Activated T-cell treated with anti-CD3 and anti-CD28 coated beads, Interleukin-2, amount 50 U/mL, for 72 hours (primary cell): ENCODE measurements around the gene THRB. TPM values are rescaled to one million over a fixed set of nuclear protein-coding genes. Genes with fewer than 3 reads are reported as not detected.
A peak's percentile ranks its signal among the peaks of the same experiment; 100 is the strongest.

Experiments used
- ATAC-seq, 2 donors: fragments of 150-1000 bp; cut with Tn5 transposase; replicated peaks in 1 of 2; 2 replicates each; pipeline ENCODE4 v1.10.0; 2021; ENCODE audit warnings: moderate library complexity in 2 of 2, mild to moderate bottlenecking in 1 of 2
- DNase-seq, 2 donors: peaks; one replicate each; pipeline ENCODE4 v3.0.0; 2021 to 2022; ENCODE audit warnings: mixed read lengths in 1 of 2
- H3K27ac Mint-ChIP-seq: one replicate; pipeline ENCODE4 v1.8.0; 2022; ENCODE audit warnings: mild to moderate bottlenecking, moderate library complexity, mixed read lengths
- H3K27me3 Mint-ChIP-seq: one replicate; pipeline ENCODE4 v1.8.0; 2022; ENCODE audit warnings: low read depth, mixed read lengths
- H3K36me3 Mint-ChIP-seq, 2 donors: one replicate each; pipeline ENCODE4 v1.8.0; 2022; ENCODE audit warnings: mixed read lengths in 2 of 2, mild to moderate bottlenecking in 1 of 2; ENCODE audit not compliant: insufficient read depth in 2 of 2
- H3K4me1 Mint-ChIP-seq: one replicate; pipeline ENCODE4 v1.8.0; 2022; ENCODE audit warnings: low read depth, mixed read lengths
- H3K4me3 Mint-ChIP-seq, 2 donors: one replicate each; pipeline ENCODE4 v1.8.0; 2022; ENCODE audit warnings: mild to moderate bottlenecking in 2 of 2, mixed read lengths in 2 of 2, moderate library complexity in 2 of 2
- H3K9me3 Mint-ChIP-seq, 2 donors: one replicate each; pipeline ENCODE4 v1.8.0; 2022; ENCODE audit warnings: mixed read lengths in 2 of 2
- total RNA-seq, 2 donors: library from RNA; stranded (reverse); gene quantifications; one replicate each; pipeline ENCODE4 v1.2.3, GENCODE V29; 2022

The THRB gene
- total RNA-seq, 2 donors from 2014 or later = not detected

GRCh38 chr3:24190256-24190655, 304.4 kb downstream of the THRB start:
- no peak overlapping the region for H3K27ac Mint-ChIP-seq
- no peaks in the 10 kb centered on the region for H3K36me3 Mint-ChIP-seq
- DNase-seq (no peak), ATAC-seq (no peak)
- no peaks in the 10 kb centered on the region for H3K27me3 Mint-ChIP-seq
- no peak overlapping the region for H3K4me3 Mint-ChIP-seq
- no peaks in the 10 kb centered on the region for H3K4me1 Mint-ChIP-seq
- no peaks in the 10 kb centered on the region for H3K9me3 Mint-ChIP-seq

- H3K4me1 Mint-ChIP-seq = no peaks in the 10 kb centered on the region
- H3K27ac Mint-ChIP-seq = no peak overlapping the region
- H3K4me3 Mint-ChIP-seq = no peak overlapping the region
- H3K9me3 Mint-ChIP-seq = no peaks in the 10 kb centered on the region
- no peaks in the 10 kb centered on the region for H3K27me3 Mint-ChIP-seq
- H3K36me3 Mint-ChIP-seq = no peaks in the 10 kb centered on the region
- peak; percentile 50 to 51 for ATAC-seq
- peak; percentile 25 for DNase-seq
Observed at GRCh38 chr3:24185738-24186384, 308.8 kb downstream of the THRB start.

- no peak overlapping the region for H3K27ac Mint-ChIP-seq
- no peaks in the 10 kb centered on the region for H3K27me3 Mint-ChIP-seq
- ATAC-seq (no peak), DNase-seq (no peak)
- H3K4me1 Mint-ChIP-seq = no peaks in the 10 kb centered on the region
- H3K4me3 Mint-ChIP-seq = no peak overlapping the region
- H3K36me3 Mint-ChIP-seq = no peaks in the 10 kb centered on the region
- H3K9me3 Mint-ChIP-seq = no peaks in the 10 kb centered on the region
Observed at GRCh38 chr3:24184528-24185176, 310.0 kb downstream of the THRB start.

- Mint-ChIP-seq H3K4me3 (no peak overlapping the region), H3K9me3 (no peaks in the 10 kb centered on the region), H3K27me3 (no peaks in the 10 kb centered on the region), H3K27ac (no peak overlapping the region), H3K36me3 (no peaks in the 10 kb centered on the region), H3K4me1 (no peaks in the 10 kb centered on the region)
- no peak for DNase-seq
- no peak for ATAC-seq
Observed at GRCh38 chr3:24182756-24183155, 311.9 kb downstream of the THRB start.

- Mint-ChIP-seq H3K36me3 (no peaks in the 10 kb centered on the region), H3K9me3 (no peaks in the 10 kb centered on the region), H3K27ac (no peak overlapping the region), H3K4me1 (no peaks in the 10 kb centered on the region), H3K4me3 (no peak overlapping the region), H3K27me3 (no peaks in the 10 kb centered on the region)
- ATAC-seq = no peak
- no peak for DNase-seq
Observed at GRCh38 chr3:24181256-24181655, 313.4 kb downstream of the THRB start.

GRCh38 chr3:24180616-24181015, 314.0 kb downstream of the THRB start:
- Mint-ChIP-seq H3K4me3 (no peak overlapping the region), H3K27me3 (no peaks in the 10 kb centered on the region), H3K36me3 (no peaks in the 10 kb centered on the region), H3K9me3 (no peaks in the 10 kb centered on the region), H3K27ac (no peak overlapping the region), H3K4me1 (no peaks in the 10 kb centered on the region)
- DNase-seq = no peak
- ATAC-seq = no peak

- no peaks in the 10 kb centered on the region for H3K36me3 Mint-ChIP-seq
- ATAC-seq (no peak), DNase-seq (no peak)
- no peak overlapping the region for H3K27ac Mint-ChIP-seq
- H3K4me1 Mint-ChIP-seq = no peaks in the 10 kb centered on the region
- H3K4me3 Mint-ChIP-seq = no peak overlapping the region
- H3K9me3 Mint-ChIP-seq = no peaks in the 10 kb centered on the region
- no peaks in the 10 kb centered on the region for H3K27me3 Mint-ChIP-seq
Observed at GRCh38 chr3:24177201-24177600, 317.4 kb downstream of the THRB start.

- H3K4me3 Mint-ChIP-seq = no peak overlapping the region
- no peaks in the 10 kb centered on the region for H3K27me3 Mint-ChIP-seq
- ATAC-seq (no peak), DNase-seq (no peak)
- H3K36me3 Mint-ChIP-seq = no peaks in the 10 kb centered on the region
- no peak overlapping the region for H3K27ac Mint-ChIP-seq
- H3K4me1 Mint-ChIP-seq = no peaks in the 10 kb centered on the region
- no peaks in the 10 kb centered on the region for H3K9me3 Mint-ChIP-seq
Observed at GRCh38 chr3:24174614-24175013, 320.0 kb downstream of the THRB start.

GRCh38 chr3:24168977-24169376, 325.7 kb downstream of the THRB start:
- DNase-seq = no peak
- Mint-ChIP-seq H3K4me3 (no peak overlapping the region), H3K36me3 (no peaks in the 10 kb centered on the region), H3K9me3 (no peaks in the 10 kb centered on the region), H3K27me3 (no peaks in the 10 kb centered on the region), H3K4me1 (no peaks in the 10 kb centered on the region), H3K27ac (no peak overlapping the region)
- ATAC-seq = no peak

GRCh38 chr3:24167429-24167828, 327.2 kb downstream of the THRB start:
- DNase-seq (no peak), ATAC-seq (no peak)
- no peaks in the 10 kb centered on the region for H3K9me3 Mint-ChIP-seq
- H3K36me3 Mint-ChIP-seq = no peaks in the 10 kb centered on the region
- H3K27ac Mint-ChIP-seq = no peak overlapping the region
- no peaks in the 10 kb centered on the region for H3K27me3 Mint-ChIP-seq
- no peaks in the 10 kb centered on the region for H3K4me1 Mint-ChIP-seq
- H3K4me3 Mint-ChIP-seq = no peak overlapping the region

GRCh38 chr3:24166515-24166914, 328.1 kb downstream of the THRB start:
- Mint-ChIP-seq H3K27me3 (no peaks in the 10 kb centered on the region), H3K9me3 (no peaks in the 10 kb centered on the region), H3K4me3 (no peak overlapping the region), H3K4me1 (no peaks in the 10 kb centered on the region), H3K27ac (no peak overlapping the region), H3K36me3 (no peaks in the 10 kb centered on the region)
- ATAC-seq = no peak
- no peak for DNase-seq

GRCh38 chr3:24165603-24165982, 329.1 kb downstream of the THRB start:
- DNase-seq (no peak), ATAC-seq (no peak)
- no peak overlapping the region for H3K27ac Mint-ChIP-seq
- H3K9me3 Mint-ChIP-seq = no peaks in the 10 kb centered on the region
- H3K27me3 Mint-ChIP-seq = peaks cover under 1% of the 10 kb centered on the region
- H3K36me3 Mint-ChIP-seq = no peaks in the 10 kb centered on the region
- H3K4me1 Mint-ChIP-seq = no peaks in the 10 kb centered on the region
- H3K4me3 Mint-ChIP-seq = no peak overlapping the region

- DNase-seq (no peak), ATAC-seq (no peak)
- Mint-ChIP-seq H3K27me3 (peaks cover 6% of the 10 kb centered on the region), H3K9me3 (no peaks in the 10 kb centered on the region), H3K36me3 (no peaks in the 10 kb centered on the region), H3K27ac (no peak overlapping the region), H3K4me1 (no peaks in the 10 kb centered on the region), H3K4me3 (no peak overlapping the region)
Observed at GRCh38 chr3:24164967-24165602, 329.6 kb downstream of the THRB start.

GRCh38 chr3:24162929-24163328, 331.7 kb downstream of the THRB start:
- Mint-ChIP-seq H3K36me3 (no peaks in the 10 kb centered on the region), H3K4me3 (no peak overlapping the region), H3K9me3 (no peaks in the 10 kb centered on the region), H3K27me3 (peaks cover 15% of the 10 kb centered on the region), H3K4me1 (peaks cover 8% of the 10 kb centered on the region), H3K27ac (no peak overlapping the region)
- no peak for DNase-seq
- ATAC-seq = no peak
